ENCODE measurements around the gene SCAPER.
A peak's percentile ranks its signal among the peaks of the same experiment; 100 is the strongest.
"Not testable (repeated sequence)": the region's sequence is repeated elsewhere in the genome, so short reads cannot be mapped to it uniquely, and the experiment has no call there.

The SCAPER gene

DNA sequence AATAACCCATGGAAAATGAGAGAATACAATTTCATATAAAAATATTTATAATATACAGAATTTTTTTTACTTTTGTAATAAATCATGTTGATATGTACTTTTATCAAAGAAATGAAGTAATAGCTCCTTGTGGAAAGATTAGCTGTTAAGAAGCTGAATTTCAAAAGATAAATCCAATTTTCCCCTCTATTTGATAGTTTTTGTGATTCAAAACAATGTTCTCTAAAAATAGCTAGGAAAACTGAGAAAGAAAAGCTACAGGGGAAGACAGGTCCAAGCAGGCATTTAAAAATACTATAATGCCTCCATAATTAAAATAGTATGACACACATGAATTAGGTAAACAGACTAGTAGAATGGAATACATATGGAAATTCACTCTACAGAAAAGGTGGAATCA, 44.9 kb downstream of the SCAPER start:
- no peak for DNase-seq

- not testable (repeated sequence) for DNase-seq
Observed at GRCh38 chr15:76850367-76850766, 54.8 kb downstream of the SCAPER start.

DNA sequence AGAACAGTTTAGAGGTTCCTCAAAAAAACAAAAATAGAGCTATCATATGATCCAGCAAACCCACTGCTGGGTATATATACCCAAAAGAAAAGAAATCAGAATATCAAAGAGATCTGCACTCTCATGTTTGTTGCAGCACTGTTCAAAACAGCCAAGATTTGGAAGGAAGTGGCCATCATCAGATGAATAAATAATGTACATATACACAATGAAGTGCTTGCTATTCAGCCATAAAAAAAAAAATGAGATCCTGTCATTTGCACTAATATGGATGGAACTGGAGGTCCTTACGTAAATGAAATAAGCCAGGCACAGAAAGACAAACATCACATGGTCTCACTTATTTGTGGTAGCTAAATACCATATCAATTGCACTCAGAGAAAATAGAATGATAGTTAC, 58.4 kb downstream of the SCAPER start:
- DNase-seq = peak; percentile 85

DNA sequence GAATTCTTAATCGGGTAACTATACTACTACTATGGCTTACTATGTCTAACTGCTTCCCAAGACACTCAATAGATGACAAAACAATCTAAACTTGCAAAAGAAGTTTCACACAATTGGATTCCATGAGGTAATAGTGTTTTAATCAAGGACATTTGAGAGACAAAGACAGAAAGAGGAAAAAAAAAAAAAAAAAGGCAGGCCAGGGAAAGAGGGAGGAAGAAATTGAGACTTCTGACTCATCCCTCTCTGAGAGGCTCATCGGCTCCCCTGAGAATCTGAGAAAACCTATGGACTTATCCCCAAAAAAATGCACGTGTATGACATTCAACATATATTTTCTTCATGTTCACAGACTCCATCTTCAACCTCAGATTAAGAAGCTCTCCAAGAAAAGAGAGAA, 61.0 kb downstream of the SCAPER start:
- peak; percentile 16 for DNase-seq

GRCh38 chr15:76843269-76843668, 61.9 kb downstream of the SCAPER start:
- DNase-seq = no peak

DNA sequence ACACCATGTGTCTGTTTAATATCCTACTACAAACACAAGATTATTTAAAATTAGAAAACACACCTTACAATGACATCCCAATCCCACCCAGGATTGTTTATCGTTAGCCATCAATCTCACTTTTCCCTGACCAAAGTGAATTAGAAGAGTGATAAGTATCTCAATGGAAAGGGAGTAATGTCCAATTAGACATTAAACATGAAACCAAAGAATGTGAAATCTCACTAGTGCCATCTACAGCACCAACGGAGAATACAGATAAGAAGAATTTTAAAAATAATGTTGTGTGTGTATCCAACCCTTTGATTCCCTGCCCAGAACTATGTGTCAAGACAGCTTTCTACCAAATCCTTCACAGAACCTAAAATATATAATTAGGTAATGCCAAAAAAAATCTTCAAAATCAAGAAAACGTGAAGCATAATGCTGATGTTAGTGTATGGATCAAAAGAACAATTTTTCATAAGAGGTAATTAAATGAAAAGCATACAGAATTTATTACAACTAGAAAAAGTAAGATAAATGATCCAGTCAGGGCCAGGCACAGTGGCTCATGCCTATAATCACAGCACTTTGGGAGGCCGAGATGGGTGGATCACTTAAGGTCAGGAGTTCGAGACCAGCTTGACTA, 64.2 kb downstream of the SCAPER start:
- peak; percentile 56 for DNase-seq

- no peak for DNase-seq
Observed at GRCh38 chr15:76839173-76839572, 66.0 kb downstream of the SCAPER start.

DNA sequence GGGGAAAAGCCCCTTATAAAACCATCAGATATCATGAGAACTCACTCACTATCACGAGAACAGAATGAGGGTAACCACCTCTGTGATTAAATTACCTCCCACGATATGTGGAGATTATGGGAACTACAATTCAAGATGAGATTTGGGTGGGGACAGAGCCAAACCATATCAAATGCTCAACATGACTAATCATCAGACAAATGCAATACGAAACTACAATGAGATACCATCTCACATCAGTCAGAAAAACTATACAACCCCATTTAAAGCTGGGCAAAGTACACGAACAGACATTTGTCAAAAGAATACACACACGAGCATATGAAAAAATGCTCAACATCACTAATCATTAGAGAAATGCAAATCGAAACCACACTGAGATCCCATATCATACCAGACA, 67.7 kb downstream of the SCAPER start:
- no peak for DNase-seq

GRCh38 chr15:76829939-76830338, 75.2 kb downstream of the SCAPER start:
- no peak for DNase-seq

DNA sequence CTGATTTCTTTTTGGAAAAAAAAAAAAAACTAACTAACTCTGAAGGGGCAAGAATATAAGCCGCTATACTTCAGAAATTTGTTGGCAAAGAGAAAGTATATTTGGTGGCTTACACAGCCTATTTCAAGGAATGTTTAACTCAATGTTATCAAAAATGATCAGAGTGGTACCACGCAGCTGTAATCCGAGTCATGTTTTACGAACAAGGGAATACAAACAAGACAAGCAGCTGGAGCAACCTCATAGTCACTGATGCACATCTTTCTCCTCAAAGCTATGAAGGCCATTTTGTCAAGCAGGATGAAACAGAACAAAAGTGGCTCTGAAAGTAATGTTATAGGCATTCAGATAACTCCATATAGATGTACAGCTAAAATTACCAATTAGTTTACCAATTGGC, 81.2 kb downstream of the SCAPER start:
- DNase-seq = peak; percentile 84

DNA sequence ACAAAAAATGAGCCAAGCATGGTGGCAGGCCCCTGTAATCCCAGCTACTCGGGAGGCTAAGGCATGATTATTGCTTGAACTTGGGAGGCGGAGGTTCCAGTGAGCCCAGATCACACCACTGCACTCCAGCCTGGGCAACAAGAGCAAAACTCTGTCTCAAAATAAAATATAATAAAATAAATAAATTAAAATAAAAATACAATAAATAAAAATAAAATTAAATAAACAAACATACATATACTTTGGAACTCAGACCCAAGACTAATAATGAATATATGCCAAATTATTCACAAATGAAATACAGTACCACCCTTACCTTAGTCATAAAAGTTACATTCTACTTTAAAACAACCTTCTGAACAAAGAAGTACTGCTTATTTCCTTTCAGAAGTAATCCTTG, 81.8 kb downstream of the SCAPER start:
- no peak for DNase-seq

DNA sequence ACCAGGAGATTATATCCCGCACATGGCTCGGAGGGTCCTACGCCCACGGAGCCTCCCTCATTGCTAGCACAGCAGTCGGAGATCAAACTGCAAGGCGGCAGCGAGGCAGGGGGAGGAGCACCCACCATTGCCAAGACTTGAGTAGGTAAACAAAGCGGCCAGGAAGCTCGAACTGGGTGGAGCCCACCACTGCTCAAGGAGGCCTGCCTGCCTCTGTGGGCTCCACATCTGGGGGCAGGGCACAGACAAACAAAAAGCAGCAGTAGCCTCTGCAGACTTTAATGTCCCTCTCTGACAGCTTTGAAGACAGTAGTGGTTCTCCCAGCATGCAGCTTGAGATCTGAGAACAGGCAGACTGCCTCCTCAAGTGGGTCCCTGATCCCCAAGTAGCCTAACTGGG, 86.2 kb downstream of the SCAPER start:
- not testable (repeated sequence) for DNase-seq

DNA sequence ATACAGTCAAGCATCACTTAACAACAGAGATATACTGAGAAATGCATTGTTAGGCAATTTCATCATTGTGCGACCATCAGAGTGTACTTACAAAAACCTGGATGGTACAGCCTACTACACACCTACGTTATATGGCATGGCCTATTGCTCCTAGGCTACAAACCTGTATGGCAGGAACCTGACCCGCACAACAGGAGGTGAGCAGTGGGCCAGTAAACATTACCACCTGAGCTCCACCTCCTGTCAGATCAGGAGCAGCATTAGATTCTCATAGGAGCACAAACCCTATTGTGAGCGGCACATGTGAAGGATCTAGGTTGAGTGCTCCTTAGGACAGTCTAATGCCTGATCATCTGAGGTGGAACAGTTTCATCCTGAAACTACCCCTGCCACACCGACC, 89.7 kb downstream of the SCAPER start:
- DNase-seq = no peak

DNA sequence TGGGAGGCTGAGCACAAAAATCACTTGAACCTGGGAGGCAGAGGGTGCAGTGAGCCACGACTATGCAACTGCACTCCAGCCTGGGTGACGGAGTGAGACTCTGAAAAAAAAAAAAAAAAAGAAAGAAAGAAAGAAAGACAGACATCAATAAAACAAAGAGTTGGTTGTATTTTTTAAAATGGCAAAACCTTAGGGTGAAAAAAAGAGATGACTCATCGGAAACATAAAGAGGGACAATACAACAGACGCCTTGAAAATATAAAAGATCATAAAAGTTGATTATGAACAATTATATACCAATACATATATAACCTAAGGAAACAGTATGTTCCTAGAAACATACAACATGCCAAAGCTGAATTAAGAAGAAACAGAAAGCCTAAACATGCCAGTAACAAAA, 92.8 kb downstream of the SCAPER start:
- DNase-seq = no peak

GRCh38 chr15:76809412-76810103, 95.6 kb downstream of the SCAPER start:
- DNase-seq = no peak

DNA sequence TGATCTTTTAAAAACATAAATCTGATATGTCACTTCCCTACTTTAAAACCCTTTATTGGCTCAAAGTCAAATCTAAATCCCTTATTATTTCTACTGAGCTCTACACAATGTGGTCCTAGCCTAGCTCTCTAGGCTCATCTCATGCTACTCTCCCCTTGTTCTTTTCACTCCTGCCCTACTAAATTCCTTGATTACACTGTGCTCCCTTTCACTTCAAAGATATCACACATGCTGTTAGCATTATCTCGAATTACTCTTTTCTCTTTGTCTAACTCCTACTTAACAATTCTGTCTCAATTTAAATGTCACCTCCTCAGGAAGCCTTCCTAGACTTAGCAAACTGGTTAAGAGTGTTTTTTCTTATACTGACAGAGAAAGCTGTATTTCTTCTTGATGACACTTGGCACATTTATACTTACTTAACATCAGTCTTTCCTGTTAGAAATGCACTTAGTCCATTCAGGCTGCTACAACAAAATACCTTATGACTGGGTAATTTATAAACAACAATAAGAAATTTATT, 102.0 kb downstream of the SCAPER start:
- no peak for DNase-seq

DNA sequence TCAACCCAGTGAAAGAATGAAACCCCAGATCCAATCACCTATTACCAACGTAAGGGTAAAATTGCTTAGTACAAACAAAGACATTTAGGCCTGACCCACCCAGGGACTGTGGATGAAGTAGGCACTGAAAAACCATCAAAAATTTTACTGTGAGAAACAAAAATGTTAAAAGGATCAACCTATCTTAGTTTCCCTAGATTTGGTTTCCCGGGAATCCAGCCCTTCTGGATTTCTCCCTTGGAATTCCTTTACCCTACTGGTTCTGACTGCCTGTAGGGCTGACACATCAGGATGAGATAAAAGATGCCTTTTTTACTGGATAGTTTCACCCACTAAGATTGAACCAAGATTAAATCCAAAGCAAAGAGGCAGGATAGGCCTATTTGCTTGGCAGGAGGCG, 102.7 kb downstream of the SCAPER start:
- no peak for DNase-seq

GRCh38 chr15:76799760-76800159, 105.4 kb downstream of the SCAPER start:
- peak; percentile 3 for DNase-seq

- DNase-seq = peak; percentile 2
Observed at GRCh38 chr15:76795217-76795616, 109.9 kb downstream of the SCAPER start.

GRCh38 chr15:76793162-76793561, 112.0 kb downstream of the SCAPER start:
- DNase-seq = no peak

- DNase-seq = no peak
Observed at GRCh38 chr15:76791511-76791910, 113.6 kb downstream of the SCAPER start.

GRCh38 chr15:76787273-76787672, 117.9 kb downstream of the SCAPER start:
- DNase-seq = no peak

DNA sequence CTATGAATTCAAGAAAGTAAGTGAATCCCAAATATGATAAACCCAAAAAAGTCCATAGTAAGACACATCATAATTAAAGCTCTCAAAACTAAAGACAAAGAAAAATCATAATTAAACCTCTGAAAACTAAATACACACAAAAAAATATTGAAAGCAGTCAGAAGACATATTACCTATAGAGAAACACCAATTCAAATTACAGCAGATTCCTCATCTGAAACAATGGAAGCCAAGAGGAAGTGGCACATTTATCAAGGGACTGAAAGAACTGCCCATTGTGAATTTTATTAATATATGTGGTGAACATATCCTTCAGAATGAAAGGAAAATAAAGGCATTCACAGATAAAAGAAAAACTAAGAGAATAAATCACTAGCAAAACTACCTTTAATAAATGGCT, 128.2 kb downstream of the SCAPER start:
- no peak for DNase-seq

DNA sequence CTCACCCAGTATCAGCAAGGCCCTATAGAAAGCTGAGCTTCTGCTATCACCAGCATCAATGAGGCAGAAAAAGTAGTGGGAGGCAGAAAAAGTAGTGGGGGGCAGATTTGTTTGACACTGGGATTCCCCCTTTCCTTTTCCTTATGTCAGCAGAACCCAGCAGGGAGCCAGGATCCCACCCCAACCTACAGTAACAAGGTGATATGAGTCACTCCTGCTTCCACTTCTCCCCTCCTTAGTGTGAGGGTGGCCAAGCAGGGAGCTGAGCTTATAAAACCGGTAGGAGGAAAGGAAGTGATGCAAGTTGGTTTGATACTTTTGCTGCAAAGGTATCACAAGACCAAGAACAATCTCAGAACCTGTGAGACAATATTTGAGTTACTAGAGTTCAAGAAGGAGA, 128.7 kb downstream of the SCAPER start:
- no peak for DNase-seq

- DNase-seq = no peak
Observed at GRCh38 chr15:76773234-76773633, 131.9 kb downstream of the SCAPER start.
